Fibroblast of lung (primary cell): Measurements from ENCODE around the gene ARHGEF35.
"Not testable (repeated sequence)": the region's sequence is repeated elsewhere in the genome, so short reads cannot be mapped to it uniquely, and the experiment has no call there.

Experiments
- CTCF ChIP-seq, 2 donors: IDR thresholded peaks in 1 of 2; conservative IDR thresholded peaks in 1 of 2; 1 replicate in 1 of 2; 2 replicates in 1 of 2; pipeline ENCODE4 v1.5.1; 2011 to 2012; ENCODE audit warnings: low read length in 2 of 2, control low read depth in 1 of 2, inconsistent platforms in 1 of 2, low read depth in 1 of 2, mild to moderate bottlenecking in 1 of 2
- EZH2 ChIP-seq: IDR thresholded peaks from 2 replicates; pipeline ENCODE4 v1.5.1; 2012; ENCODE audit warnings: low read length, control low read depth, mild to moderate bottlenecking; ENCODE audit errors: missing control alignments

GRCh38 chr7:144171594-144172350, 23.9 kb downstream of the ARHGEF35 start:
- not testable (repeated sequence) for TF ChIP-seq CTCF (conservative IDR thresholded peaks at IDR 0.05 in 1 of 2, IDR thresholded peaks at IDR 0.05 in 1 of 2; ENCODE audit: low read depth in 1 of 2, low read length in 2 of 2); EZH2
